ENCODE results near the gene SIGLEC5.

SIGLEC5 gene

DNA sequence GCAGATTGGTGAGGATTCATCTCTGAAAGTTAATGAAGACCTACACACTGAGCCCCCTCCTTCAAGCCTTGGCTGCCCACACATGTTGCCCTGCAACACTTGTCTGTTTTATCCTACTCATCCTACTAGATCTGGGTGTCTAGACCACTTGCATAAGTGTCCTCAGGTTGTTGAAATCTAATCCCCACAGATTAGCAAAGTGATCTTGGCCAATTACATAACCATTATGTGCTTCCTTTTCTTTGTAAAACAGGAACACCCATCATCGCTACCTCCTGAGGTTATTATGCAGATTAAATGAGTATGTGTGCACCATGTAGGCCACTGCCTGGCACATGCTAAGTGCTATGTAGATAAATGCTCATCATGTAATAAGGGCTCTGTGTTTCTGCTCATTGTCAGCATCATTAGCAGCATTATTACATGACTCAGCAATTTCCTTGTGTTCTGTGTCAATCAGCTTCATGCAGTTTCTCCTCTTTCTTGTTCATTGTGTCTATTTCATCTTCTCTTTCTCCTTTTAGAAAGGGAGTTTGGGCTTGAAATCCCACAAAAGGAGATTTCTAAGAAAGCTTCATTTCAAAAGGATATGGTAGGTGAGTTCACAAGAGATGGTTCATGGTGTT is 44.0 kb downstream of the SIGLEC5 start:
- DNase-seq = no peak

DNA sequence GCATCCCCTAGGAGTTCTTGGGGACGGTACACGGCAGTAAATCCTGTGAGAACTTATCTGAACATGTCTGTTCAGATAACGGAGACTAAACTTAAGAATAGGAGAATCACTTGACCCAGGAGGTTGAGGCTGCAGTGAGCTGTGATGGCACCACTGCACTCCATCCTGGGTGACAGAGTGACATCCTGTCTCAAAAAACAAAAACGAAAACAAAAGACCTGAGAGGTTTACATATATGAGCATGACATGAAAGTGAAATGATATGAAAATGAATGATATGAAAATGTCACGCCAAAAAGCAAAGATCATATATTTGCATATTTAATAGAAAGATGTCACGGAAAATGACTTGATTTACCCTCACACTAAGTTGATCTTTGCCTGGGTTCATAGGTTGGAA is 53.4 kb downstream of the SIGLEC5 start:
- DNase-seq = no peak

DNA sequence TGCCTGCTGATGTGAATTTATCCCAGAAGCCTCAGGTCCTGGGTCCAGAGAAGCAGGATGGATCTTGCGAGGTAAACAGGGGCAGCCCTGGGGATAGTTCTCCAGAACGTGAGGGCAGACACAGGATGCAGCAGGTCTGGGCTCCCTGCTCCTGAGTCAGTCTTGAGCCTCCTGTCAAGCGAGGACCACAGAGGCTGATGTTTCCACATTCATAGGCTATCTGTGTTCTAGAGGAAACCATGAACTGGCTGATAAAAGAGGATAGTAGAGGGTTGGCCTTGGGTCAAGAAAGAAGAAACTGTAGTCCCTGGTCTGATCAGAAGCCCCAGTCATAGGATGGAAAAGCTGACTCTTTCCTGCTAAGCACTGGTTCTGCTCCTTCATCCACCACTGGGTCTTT is 56.9 kb downstream of the SIGLEC5 start:
- no peak for DNase-seq

DNA sequence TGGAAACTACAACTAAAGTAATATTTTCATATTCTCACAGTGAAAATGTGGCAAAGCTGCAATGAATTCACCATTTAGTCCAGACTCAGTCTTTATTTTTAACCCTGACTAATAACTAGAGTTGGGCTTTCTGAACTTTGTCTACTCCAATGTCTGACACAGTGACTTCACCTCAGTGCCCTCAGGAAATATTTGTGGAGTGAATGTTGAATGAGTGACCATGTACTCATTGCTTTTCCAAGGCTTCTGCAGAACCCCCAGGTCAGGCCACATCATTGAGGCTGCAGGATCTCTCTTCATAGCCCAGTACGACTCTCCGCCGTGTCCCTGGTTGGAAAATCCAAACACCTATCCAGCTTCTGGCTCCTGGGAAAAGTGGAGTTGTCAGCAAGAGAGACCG is 57.3 kb downstream of the SIGLEC5 start:
- DNase-seq = no peak

DNA sequence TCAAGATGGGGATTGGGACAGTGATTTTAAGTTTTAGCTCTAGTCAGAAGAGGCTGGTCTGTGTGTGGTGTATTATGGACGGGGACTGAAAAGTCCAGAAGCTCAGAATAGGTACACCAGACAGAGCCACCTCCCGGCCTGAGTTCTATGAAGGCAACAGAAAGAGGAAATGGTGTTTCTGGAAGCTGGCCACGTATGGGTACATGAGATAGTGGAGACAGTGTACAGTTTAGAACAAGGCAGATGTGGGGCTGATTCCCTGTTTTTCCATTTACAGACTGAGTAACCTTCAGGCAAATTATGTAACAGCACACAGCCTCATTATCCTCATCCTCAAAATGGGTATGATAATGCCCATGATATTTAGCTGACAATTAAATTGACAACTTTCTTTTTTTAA is 57.8 kb downstream of the SIGLEC5 start:
- DNase-seq = no peak

DNA sequence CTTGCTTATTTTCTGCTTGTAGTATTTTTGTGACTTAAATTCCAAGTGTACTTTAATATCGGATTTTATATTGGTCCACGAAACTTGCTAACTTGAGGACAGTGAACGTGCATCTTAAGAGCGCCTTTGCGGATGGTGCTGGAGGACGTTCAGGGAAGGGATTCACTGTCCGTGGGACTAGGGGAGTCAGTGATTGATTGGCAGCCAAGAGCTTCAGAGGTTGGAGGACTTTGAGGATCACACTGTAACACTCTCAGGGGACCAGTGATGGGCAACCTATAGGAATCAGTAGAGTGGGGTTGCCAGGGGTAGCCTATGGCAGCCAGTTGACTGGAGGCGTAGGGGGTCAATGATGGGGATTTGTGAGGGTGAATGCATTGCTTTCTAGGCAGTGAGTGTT is 58.6 kb downstream of the SIGLEC5 start:
- no peak for DNase-seq

DNA sequence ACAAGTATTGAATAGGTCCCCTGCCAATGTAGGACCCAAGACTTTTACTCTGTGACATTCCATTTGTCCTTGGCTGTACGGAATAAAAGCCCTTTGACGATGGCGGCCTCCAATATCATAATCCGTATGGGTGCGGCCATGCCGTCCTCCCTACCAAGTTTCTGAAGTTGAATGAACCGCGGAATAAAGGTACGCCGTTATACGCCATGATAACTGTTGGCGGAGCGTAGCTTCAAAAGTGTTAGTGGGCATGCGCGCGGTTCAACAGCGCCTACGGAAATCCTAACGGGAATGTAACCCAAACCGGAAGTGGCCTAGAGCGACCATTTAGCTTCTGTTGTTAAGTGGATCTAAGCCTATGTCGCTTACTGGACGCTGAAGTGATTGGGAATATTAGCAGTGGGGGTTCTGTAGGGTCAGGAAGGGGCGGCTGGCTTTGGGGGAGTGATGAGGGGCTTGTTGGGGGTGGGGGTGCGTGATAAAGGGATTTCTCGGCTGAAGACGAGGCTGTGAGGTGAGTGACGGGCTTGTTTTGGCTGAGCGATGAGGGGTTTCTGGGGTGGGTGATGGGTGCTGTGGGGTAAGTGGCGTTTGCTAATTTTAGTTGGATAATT is 59.1 kb downstream of the SIGLEC5 start, which contains the start of gene ZNF175:
ZNF175 (plus strand) TSS at position 322 of the 614 bp plus-strand sequence. CDS start 2,047 bp downstream, outside the sequence.
- peak; percentile 81 for DNase-seq

DNA sequence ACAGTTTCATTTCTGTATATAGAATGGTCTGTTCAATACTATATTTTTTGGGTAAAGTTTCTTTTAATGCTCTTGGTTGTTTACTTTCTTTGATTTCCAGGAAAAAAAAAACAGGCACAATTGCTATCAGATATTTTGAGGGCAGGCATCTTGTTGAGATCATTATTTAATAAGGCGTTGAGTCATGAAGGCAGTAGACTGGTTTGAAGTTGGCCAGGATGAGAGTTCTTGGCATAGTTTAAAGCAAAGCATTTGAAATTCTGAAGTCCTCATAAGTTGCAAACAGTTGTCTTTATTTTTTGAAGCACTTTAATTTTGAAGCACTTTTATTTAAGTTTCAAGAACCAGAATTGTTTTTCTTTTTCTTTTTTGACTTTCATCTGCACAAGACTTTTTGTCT is 61.7 kb downstream of the SIGLEC5 start:
- no peak for DNase-seq

DNA sequence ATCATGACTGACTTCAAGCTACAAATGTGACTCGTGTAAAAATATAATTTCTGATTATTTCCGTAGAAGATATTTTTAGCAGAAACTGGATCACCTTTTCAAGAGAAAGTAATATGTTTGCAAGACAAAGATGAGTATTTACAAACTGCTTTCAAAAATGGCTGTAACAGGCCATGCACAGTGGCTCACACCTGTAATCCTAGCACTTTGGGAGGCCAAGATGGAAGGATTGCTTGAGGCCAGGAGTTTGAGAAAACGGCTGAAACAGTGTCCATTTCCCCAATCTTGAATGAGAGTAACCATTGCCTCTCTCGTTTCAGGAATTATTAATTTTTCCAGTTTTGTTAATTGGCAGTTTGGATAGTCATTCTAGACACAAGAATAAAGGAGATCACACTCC is 62.6 kb downstream of the SIGLEC5 start:
- no peak for DNase-seq

DNA sequence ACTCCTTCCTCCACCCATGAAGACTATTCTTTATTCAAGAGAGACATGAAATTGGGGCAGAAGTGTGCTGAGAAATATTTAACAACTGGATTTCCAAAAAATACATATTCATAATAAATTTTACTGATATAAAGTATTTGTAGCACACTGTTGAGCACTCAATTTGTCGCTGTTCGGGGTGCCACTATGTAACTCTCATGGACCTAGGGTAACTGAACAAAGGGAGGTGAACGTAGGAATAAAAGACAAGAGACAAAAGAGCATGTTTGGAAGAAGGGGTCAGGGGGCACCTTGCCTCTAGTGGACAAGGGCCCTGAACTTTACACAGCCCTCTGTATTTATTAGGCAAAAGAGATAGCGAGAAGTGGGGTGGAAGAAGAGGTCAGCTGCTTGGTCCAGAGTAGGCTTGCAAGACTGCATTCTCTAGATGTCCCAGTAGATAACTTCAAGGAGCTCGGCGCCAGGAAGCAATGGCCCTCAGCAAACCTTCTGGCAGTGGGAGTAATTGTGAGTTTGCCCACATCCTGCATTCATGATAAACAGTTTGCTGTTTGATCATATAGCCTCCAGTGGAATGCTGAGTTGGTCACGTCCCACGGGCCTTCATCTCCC is 63.6 kb downstream of the SIGLEC5 start:
- DNase-seq = no peak

DNA sequence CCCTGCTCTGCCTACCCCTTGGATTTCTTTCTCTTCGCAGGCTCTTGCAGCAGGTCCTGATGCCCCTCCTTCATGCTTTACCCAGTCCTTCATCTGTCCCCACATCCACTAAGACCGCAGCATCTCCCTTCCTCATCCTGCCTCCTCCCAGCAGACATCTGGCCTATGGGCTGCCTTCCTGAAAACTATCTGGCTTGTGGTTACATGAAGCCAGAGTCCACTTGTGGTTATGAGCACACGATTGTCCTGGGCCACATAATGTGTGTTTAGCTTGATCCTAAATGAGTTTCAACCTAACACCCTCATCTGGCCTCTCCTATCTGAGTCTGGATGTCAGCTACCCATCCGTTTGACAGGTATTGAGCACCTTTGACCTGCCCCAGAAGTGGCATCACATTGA is 64.6 kb downstream of the SIGLEC5 start:
- DNase-seq = no peak

DNA sequence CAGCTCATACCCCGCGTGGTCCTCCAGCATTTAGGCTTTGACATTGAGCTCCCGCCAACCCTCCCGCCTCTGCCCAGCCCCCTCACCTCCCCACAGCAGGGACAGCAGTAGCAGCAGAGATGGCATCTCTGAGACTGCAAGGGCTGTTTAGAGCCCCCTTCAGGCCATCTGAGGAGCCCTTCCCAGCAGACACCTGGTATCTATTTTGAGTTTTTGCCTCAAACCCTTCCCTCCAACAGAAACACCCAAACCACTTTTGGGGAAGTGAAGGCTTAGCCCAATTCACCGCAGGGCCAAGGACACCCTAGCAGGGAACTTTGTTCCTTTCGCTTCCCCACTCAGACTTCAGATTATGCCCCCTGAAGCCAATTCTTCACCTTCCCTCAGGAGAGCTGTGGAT is 65.4 kb downstream of the SIGLEC5 start:
- no peak for DNase-seq

Measured in SHP77 treated with DMSO at 0.1 percent for 48 hours (cell line).